Stimulated activated CD8-positive, alpha-beta memory T cell treated with anti-CD3 and anti-CD28 coated beads, Interleukin-12 subunit alpha, Interleukin-12 subunit beta, amount 100 ng/mL, for 1 hour (primary cell): ENCODE data around the gene GABRG3.

Source experiments
- DNase-seq: peaks from one replicate; pipeline ENCODE4 v3.0.0-alpha.2; 2020; ENCODE audit warnings: low read depth

The GABRG3 gene

DNA sequence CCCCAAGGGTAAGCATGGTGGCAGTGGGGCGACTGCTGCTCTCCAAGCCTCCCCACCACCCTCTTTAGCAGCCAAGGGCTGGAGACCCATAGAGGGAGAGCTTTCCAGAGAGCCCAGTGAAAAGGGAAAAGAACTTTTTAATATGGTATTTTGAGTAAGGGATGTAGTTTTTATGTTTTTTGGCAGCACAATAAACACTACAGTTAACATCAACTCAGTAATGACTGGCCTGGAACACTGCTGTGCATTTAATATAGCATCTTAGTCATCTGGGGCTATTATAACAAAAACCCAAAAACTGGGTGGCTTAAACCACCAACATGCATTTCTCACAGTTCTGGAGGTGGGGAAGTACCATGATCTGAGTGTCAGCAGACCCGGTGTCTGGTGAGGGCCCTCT, 495.8 kb downstream of the GABRG3 start:
- DNase-seq, result no peak

GRCh38 chr15:27468151-27468591, 497.2 kb downstream of the GABRG3 start:
- DNase-seq, result no peak

GRCh38 chr15:27473845-27474244, 502.9 kb downstream of the GABRG3 start:
- DNase-seq, result no peak

GRCh38 chr15:27475395-27475794, 504.4 kb downstream of the GABRG3 start:
- DNase-seq, result no peak

DNA sequence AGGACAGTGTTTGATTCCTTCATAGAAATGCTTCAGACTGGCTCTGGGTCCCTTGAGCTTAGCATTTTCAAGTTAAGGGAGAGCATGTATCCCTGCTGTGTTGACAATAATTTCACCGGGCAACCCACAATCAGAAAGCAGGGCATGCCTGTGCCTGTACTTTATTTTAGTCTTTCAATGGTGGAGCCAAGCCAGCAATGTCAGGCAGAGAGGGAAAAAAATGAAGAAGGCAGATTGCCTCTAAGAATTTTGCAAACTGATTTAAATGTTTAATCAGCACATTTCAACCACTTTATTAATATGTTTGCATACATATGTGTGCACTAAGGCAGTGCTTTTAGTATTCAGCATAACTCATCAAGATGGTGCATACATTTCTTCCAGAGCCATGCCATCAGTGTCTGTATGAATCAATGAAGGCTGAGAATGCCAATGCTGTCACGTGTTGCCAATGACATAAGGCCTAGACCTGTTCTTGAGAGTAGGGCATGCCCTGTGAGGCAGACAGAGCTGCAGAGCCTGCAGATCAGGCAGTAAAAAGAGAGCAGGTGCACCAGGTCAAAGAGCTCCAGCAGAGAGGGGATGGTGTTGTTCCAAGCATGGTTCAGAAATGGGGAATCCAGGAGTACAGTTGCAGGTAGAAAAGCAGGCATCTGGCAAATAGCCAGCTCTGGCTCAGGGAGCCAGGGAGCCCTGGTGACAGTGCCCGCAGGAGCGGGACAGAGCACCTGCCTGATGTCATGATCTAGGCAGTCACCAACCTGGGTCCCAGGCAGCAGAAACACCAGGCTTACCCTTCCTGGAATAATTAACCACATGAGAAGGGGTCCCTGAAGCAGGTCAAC, 508.5 kb downstream of the GABRG3 start:
- no peak for DNase-seq

DNA sequence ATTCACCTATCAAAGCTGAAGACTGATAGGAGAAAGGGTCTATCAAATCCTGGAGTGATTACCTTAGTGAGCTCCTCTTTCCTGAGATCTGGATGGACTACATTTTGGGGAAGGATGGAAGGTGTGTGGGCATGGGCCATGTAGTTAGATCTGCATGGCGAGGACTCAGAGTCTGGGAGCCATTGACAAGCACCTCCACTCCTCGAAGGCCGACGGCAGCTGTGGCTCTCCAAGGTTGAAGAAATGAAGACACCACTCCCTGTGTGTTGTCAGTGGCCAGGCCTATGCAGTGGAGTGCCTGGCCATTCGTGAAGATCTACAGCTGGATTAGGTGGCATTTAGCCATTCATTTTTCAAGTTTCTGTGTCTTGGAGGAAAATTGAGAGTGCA, 509.2 kb downstream of the GABRG3 start:
- no peak for DNase-seq

DNA sequence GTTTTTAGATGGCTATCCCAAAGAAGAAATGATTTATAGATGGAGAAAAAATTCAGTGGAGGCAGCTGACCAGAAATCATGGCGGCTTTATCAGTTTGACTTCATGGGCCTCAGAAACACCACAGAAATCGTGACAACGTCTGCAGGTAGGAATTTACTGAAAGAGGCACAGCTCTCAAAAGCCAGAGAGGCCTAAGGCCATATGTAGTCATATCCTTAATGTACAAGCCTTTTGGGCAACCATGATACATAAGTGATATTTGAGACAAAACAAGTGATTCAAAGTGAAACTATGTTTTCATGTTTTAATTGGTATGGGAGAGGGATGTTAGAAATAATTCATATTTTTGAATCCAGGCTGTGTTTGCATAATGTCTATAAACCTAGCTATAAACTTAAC, 509.7 kb downstream of the GABRG3 start:
- no peak for DNase-seq

DNA sequence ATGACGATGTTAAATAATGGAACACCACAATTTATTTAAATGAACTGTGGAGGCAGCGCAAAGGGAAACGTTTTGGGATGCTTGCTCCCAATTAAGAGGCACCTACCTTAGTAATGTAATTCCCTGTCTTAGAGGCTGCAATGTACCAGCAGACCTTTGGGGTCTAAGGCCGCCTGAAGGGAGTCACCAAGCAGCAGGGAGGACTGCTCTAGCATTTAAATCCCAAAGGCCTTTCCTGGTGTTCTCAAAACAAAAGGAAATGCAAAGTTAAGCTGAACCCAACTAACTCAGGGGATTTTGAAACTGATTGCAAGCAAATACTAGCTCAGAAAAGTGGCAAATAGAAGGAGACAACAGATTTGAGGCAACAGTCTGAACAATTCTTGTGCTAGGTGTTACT, 510.8 kb downstream of the GABRG3 start:
- no peak for DNase-seq

DNA sequence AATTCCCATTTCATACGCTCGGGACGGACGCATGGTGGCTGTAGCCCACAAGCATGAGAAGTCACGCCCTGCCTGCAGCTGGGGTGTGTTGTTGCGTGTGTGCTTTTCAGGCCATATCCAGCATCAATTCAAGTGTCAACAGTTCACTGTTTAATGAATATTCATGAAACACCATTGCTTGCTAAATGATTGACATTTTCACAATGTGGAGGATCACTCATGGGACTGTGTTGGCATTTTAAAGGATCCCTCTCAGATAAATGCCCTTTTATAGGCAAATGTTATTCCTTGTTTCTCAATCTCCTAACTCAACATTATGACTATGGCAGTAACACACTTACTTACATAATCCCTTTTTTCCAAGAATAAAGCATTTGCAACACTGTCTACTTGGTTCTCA, 511.3 kb downstream of the GABRG3 start:
- DNase-seq, result no peak

GRCh38 chr15:27483124-27483523, 512.1 kb downstream of the GABRG3 start:
- DNase-seq, result no peak

DNA sequence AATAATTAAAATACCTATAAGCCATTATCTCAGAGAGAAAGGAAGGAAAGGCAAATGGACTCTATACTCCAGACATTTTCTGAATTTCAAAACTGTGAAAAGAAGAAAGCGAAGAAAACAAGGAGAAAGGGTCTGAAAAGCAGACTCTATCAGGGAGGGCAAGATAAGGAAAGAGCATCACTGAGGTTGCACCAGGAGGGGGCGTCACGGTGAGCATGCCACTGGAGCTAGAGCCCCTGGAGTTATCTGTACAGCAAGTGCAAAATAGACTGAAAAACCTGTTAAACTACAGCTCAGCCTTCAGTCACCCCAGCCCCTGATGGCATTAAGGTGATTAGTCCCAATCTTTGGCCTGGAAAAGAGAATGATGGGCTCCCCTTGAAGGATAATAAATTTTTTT, 514.3 kb downstream of the GABRG3 start:
- no peak for DNase-seq

- no peak for DNase-seq
Measured at GRCh38 chr15:27486051-27486450, 515.1 kb downstream of the GABRG3 start.

- no peak for DNase-seq
Measured at GRCh38 chr15:27486683-27487647, 516.0 kb downstream of the GABRG3 start.

- no peak for DNase-seq
Measured at GRCh38 chr15:27487846-27488245, 516.9 kb downstream of the GABRG3 start.

- no peak for DNase-seq
Measured at GRCh38 chr15:27490867-27491595, 520.0 kb downstream of the GABRG3 start.

DNA sequence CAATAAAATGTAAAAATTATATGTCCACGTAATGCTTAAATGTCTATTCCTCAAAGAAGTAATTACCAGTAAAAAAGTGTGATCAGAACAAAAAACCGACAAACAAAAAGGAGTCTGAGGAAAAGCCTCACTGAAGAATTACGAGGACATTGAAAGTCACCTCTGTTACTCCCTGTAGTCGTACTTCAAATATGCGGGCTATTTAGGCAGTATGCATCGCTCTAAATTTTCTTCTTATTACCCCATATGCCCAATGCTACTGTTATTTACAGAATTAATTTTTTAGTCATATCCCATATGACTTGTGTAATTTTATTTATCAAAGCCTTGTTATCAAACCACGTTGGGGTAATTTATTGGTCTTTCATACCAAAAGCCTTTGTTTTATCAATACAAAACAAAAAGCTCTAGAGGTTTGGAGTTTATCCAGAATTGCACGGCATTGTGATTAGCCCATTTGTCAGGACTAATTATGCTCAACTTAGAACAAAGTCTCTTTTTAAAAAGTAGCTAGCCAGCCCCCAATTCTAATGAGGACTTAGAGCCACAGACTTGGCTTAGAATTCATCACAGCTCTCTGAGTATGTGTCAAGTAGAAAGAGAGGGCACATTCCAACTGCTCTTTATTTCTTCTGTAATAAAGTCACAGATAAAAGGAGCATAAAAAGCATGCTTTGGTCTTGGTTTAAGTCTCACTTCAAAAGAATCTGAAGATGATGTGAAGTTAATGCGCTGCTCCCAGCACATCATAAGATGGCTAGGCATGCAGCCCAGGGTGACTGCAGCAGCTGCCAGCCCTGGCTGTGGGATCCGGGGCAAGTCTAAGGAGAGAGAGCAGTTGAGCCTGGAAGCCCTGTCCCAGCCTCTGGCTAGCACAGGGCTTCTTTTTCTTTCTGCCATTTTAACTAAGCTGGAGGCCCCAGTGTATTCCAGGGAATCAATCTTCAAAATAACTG, 521.0 kb downstream of the GABRG3 start:
- DNase-seq, result no peak

- no peak for DNase-seq
Measured at GRCh38 chr15:27495963-27496459, 525.0 kb downstream of the GABRG3 start.

- DNase-seq, result no peak
Measured at GRCh38 chr15:27498700-27499099, 527.7 kb downstream of the GABRG3 start.

GRCh38 chr15:27499191-27499590, 528.2 kb downstream of the GABRG3 start:
- no peak for DNase-seq

DNA sequence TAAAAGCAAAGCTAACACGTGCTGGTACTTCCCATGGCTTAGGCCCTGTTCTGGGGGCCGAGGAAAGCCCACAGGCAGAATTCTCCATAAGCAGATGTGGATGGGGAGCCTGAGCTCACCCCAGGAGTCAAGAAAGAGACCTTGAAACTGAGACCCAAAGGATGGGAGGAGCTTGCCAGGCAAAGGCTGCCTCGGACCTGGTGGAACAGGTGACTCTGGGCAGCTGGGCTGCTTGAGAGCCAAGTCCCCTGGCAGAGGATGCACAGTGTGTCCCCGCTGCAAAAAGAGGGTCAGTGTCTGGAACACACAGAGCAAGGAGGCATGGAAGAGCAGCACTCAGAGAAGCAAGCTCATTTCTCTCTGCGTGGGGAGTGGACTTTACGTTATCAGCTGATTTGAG, 528.7 kb downstream of the GABRG3 start:
- no peak for DNase-seq

DNA sequence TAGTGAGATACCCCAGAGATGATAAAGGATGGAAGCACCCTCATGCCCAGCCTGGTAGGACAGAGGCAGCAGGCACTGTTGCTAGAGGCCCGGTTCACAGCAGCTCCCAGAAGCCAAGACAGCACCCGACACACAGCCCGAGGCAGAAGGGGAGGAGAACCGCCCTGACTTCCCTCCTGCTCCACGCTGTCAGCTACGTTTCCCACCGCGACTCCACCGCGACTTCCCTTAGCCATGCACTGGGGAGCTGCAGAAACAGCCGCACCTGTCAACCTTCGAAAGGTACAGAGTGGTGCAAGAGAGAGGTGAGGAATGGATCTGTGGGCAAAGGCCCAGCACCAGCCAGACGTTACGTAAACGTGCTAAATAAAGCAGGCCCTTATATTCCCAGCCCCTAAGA, 529.2 kb downstream of the GABRG3 start:
- no peak for DNase-seq
